Measurements from ENCODE around the gene EPHB1.

Gene EPHB1

GRCh38 chr3:135090020-135090717 is 295.1 kb downstream of the EPHB1 start:
- Histone ChIP-seq H3K4me1 (no peaks in the 10 kb centered on the region), H3K9me3 (no peaks in the 10 kb centered on the region), H3K27me3 (no peaks in the 10 kb centered on the region), H3K4me3 (ENCODE audit: low read depth, low read length) (no peak overlapping the region), H3K36me3 (no peaks in the 10 kb centered on the region)
- no peak for DNase-seq
- TF ChIP-seq CTCF (IDR thresholded peaks at IDR 0.05; ENCODE audit: low read depth, low read length) = no peak

- Histone ChIP-seq H3K9me3 (no peaks in the 10 kb centered on the region), H3K4me3 (ENCODE audit: low read depth, low read length) (no peak overlapping the region), H3K4me1 (no peaks in the 10 kb centered on the region), H3K27me3 (no peaks in the 10 kb centered on the region), H3K36me3 (no peaks in the 10 kb centered on the region)
- DNase-seq = no peak
- no peak for TF ChIP-seq CTCF (IDR thresholded peaks at IDR 0.05; ENCODE audit: low read depth, low read length)
Measured at GRCh38 chr3:135091946-135092345, 296.9 kb downstream of the EPHB1 start.

- no peak for DNase-seq
- Histone ChIP-seq H3K36me3 (no peaks in the 10 kb centered on the region), H3K27me3 (no peaks in the 10 kb centered on the region), H3K9me3 (no peaks in the 10 kb centered on the region), H3K4me3 (ENCODE audit: low read depth, low read length) (no peak overlapping the region), H3K4me1 (no peaks in the 10 kb centered on the region)
- TF ChIP-seq CTCF (IDR thresholded peaks at IDR 0.05; ENCODE audit: low read depth, low read length) = no peak
Measured at GRCh38 chr3:135093121-135093520, 298.1 kb downstream of the EPHB1 start.

GRCh38 chr3:135097276-135097946 is 302.4 kb downstream of the EPHB1 start:
- Histone ChIP-seq H3K36me3 (no peaks in the 10 kb centered on the region), H3K4me3 (ENCODE audit: low read depth, low read length) (no peak overlapping the region), H3K9me3 (no peaks in the 10 kb centered on the region), H3K4me1 (no peaks in the 10 kb centered on the region), H3K27me3 (no peaks in the 10 kb centered on the region)
- no peak for TF ChIP-seq CTCF (IDR thresholded peaks at IDR 0.05; ENCODE audit: low read depth, low read length)
- DNase-seq = peak; percentile 46

- H3K27me3 ChIP-seq = no peaks in the 10 kb centered on the region
- H3K4me3 ChIP-seq (ENCODE audit: low read depth, low read length) = no peak overlapping the region
- H3K4me1 ChIP-seq = peaks cover 7% of the 10 kb centered on the region
- no peaks in the 10 kb centered on the region for H3K9me3 ChIP-seq
- TF ChIP-seq CTCF (IDR thresholded peaks at IDR 0.05; ENCODE audit: low read depth, low read length) = no peak
- DNase-seq = no peak
- no peaks in the 10 kb centered on the region for H3K36me3 ChIP-seq
Measured at GRCh38 chr3:135099734-135100355, 304.8 kb downstream of the EPHB1 start.

- peaks cover 7% of the 10 kb centered on the region for H3K4me1 ChIP-seq
- no peak overlapping the region for H3K4me3 ChIP-seq (ENCODE audit: low read depth, low read length)
- DNase-seq = no peak
- H3K36me3 ChIP-seq = no peaks in the 10 kb centered on the region
- no peak for TF ChIP-seq CTCF (IDR thresholded peaks at IDR 0.05; ENCODE audit: low read depth, low read length)
- H3K9me3 ChIP-seq = no peaks in the 10 kb centered on the region
- H3K27me3 ChIP-seq = no peaks in the 10 kb centered on the region
Measured at GRCh38 chr3:135100366-135100765, 305.3 kb downstream of the EPHB1 start.
